Duodenal mucosa (tissue), 2 donors: Measurements from ENCODE around the gene TMEM139.
"Not testable (repeated sequence)": the region's sequence is repeated elsewhere in the genome, so short reads cannot be mapped to it uniquely, and the experiment has no call there.

Experiments used
- H3K27ac ChIP-seq: one replicate; pipeline ENCODE4 v1.7.0; 2013; ENCODE audit warnings: low read depth, low read length
- H3K27me3 ChIP-seq, 2 donors: one replicate each; pipeline ENCODE4 v1.7.0; 2013; ENCODE audit warnings: low read length in 2 of 2, control low read depth in 1 of 2; ENCODE audit not compliant: insufficient read depth in 2 of 2, control insufficient read depth in 1 of 2
- H3K36me3 ChIP-seq, 2 donors: one replicate each; pipeline ENCODE4 v1.7.0; 2013; ENCODE audit warnings: low read length in 2 of 2, control low read depth in 1 of 2; ENCODE audit not compliant: insufficient read depth in 2 of 2, control insufficient read depth in 1 of 2
- H3K4me1 ChIP-seq, 2 donors: one replicate each; pipeline ENCODE4 v1.7.0; 2013; ENCODE audit warnings: low read length in 2 of 2, control low read depth in 1 of 2; ENCODE audit not compliant: insufficient read depth in 2 of 2, control insufficient read depth in 1 of 2
- H3K4me3 ChIP-seq, 2 donors: one replicate each; pipeline ENCODE4 v1.7.0; 2013; ENCODE audit warnings: low read length in 2 of 2, low read depth in 1 of 2
- H3K9ac ChIP-seq, 2 donors: one replicate each; pipeline ENCODE4 v1.7.0; 2013; ENCODE audit warnings: low read length in 2 of 2, low read depth in 1 of 2
- H3K9me3 ChIP-seq, 2 donors: one replicate each; pipeline ENCODE4 v1.7.0; 2013; ENCODE audit warnings: low read length in 2 of 2, control low read depth in 1 of 2; ENCODE audit not compliant: control insufficient read depth in 1 of 2

TMEM139 gene

DNA sequence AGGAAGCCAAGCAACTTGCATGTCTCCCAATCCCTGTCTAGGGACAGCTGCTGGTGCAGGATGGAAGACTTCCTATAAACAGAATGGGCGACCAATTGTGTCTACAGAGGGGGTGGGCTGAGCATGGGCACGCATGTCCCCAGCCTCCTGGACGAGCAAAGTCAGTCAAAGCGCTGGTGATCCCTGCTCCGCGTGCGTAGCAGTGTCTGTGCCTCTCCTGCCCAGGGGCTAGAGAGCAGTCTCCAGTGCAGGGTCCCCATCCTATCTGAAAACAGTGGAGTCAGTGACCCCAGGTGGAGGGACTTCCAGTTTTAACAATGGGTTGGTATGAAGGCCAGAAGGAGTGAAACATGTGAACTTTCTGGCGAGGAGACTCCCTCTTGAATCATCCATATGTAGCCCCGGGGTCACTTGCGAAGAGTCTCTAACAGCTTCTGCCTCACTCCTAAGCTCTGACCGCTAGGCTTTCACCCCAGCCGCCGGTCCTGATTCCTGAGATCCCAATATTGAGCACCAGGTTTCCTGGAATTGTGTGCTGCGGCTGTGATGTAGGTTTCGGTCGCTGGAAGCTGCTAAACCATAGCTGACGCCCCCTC is 2.7 kb downstream of the TMEM139 start:
- Histone ChIP-seq H3K9me3 (no peaks in the 10 kb centered on the region), H3K9ac (peak overlapping the region; percentile 3 to 22), H3K27me3 (no peaks in the 10 kb centered on the region), H3K36me3 (peaks cover 0 to 15% of the 10 kb centered on the region in 2 donors), H3K4me1 (peaks cover 48 to 55% of the 10 kb centered on the region in 2 donors), H3K27ac (peak overlapping the region; percentile 45), H3K4me3 (peak overlapping the region; percentile 53 to 77)

DNA sequence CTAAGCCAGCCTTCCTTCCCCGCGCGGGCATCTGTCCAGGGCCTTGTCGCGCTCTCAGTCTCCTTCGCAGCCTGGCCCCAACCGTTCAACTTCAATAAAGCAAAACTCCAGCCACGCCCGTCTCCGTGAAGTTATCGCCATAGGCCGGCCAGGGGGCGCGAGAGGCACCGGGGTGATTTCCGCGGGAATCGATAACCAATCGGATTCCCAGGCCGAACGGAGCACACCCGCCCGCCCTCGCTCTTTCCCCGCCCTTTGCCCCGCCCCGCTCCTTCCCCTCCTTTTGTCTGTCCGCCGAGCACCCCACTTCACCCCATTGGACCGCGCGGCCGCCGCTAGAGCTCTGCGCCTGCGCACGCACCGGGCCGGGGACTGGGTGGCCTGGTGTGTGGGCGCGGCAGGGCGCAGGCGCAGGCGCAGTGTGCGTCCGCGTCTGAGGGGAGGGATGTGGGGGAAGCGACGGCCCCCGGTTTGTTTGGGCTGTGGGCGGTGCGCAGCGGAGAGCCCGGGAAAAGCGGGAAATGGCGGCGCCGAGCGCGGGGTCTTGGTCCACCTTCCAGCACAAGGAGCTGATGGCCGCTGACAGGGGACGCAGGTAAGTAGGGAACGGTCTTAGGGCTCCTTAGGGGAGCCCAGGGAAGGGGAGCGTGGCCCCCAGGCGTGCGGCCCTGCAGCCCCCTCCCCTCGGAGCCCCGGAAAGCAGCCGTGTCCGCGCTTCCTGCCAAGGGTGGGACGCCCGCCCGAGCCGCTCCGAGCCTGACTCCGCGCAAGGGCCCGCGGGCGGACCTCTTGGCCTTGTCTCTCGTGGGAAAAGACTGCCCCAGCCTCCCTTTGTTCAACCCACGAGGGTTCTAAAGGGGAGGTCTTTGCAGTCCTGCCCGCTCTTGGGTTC is 3.4 kb downstream of the TMEM139 start, which contains the start of gene CASP2:
Gene CASP2 (plus strand): TSS at position 417 of the 892 bp plus-strand sequence. CDS start 105 bp downstream, at position 522.
- no peaks in the 10 kb centered on the region for H3K9me3 ChIP-seq
- H3K4me3 ChIP-seq, result peak within 1 kb of the TSS; percentile 84 to 88
- peaks cover 48 to 55% of the 10 kb centered on the region in 2 donors for H3K4me1 ChIP-seq
- peak within 1 kb of the TSS; percentile 77 for H3K27ac ChIP-seq
- no peaks in the 10 kb centered on the region for H3K27me3 ChIP-seq
- peaks cover 0 to 23% of the 10 kb centered on the region in 2 donors for H3K36me3 ChIP-seq
- peak within 1 kb of the TSS; percentile 55 to 87 for H3K9ac ChIP-seq

DNA sequence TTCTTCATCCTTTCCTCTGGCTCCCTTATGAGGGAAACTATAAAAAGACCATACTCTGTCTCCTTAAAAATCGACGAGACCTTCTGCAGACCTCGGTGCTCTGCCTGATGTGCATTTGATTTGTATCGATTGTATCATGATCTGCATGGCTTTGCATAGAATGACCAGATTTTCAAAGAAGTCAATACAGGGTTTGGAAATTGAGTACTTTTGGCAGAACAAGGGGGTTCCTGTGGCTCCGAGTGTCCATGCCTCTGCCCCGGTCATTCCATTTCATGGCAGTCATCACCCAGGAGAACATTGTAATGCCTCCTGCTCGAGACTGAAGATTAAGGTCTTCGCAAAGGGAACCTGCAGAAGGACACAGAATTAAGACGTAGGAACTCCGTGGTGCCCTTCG is 4.1 kb downstream of the TMEM139 start:
- H3K4me1 ChIP-seq, result peaks cover 43 to 49% of the 10 kb centered on the region in 2 donors
- no peaks in the 10 kb centered on the region for H3K27me3 ChIP-seq
- peak overlapping the region; percentile 77 for H3K27ac ChIP-seq
- peak overlapping the region; percentile 84 to 88 for H3K4me3 ChIP-seq
- no peaks in the 10 kb centered on the region for H3K9me3 ChIP-seq
- peaks cover 4 to 29% of the 10 kb centered on the region in 2 donors for H3K36me3 ChIP-seq
- H3K9ac ChIP-seq, result peak overlapping the region; percentile 55 to 87

DNA sequence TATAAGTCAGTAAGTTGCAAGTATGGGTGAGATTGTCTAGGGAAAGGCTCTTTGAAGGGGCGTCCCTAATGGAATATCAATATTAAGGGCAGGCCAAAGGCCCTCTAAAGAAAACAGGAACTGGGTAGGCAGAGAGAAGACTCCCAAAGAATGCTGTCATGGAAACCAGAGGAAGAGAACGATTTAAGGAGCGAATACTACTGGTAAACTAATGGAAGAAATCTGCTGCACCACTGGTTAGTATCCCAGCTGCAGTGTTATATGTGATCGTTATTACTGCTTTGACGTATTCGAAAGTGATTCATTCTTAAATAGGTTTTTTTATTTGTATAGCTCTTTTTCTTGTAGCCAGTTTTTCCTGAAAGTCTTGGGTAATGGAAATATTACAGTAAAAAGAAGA is 4.7 kb downstream of the TMEM139 start:
- no peak overlapping the region for H3K27ac ChIP-seq
- H3K9ac ChIP-seq, result peak overlapping the region; percentile 55 to 87
- H3K27me3 ChIP-seq, result no peaks in the 10 kb centered on the region
- H3K36me3 ChIP-seq, result peaks cover 10 to 35% of the 10 kb centered on the region in 2 donors
- H3K4me1 ChIP-seq, result peaks cover 37 to 43% of the 10 kb centered on the region in 2 donors
- peak overlapping the region; percentile 84 to 88 for H3K4me3 ChIP-seq
- H3K9me3 ChIP-seq, result no peaks in the 10 kb centered on the region

DNA sequence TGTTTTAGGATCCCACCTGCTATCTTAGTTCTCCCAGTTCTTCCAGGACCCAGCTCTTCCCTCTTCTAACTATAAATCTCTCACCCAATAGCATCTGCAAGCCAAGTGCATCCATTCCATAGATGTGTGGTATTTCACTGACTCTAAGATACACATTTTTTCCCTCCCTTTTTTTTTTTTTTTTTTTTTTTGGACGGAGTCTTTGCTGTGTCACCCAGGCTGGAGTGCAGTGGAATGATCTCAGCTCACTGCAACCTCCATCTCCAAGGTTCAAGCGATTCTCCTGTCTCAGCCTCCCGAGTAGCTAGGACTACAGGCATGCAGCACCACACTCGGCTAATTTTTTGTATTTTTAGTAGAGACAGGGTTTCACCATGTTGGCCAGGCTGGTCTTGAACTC is 5.1 kb downstream of the TMEM139 start:
- not testable (repeated sequence) for H3K27ac ChIP-seq, H3K27me3 ChIP-seq, H3K9me3 ChIP-seq
- H3K36me3 ChIP-seq, result peaks cover 13 to 40% of the 10 kb centered on the region in 2 donors
- H3K4me3 ChIP-seq, result peak overlapping the region; percentile 84 to 88
- H3K9ac ChIP-seq, result peak overlapping the region in 1 of 2 donors; percentile 87
- H3K4me1 ChIP-seq, result peaks cover 37 to 43% of the 10 kb centered on the region in 2 donors

DNA sequence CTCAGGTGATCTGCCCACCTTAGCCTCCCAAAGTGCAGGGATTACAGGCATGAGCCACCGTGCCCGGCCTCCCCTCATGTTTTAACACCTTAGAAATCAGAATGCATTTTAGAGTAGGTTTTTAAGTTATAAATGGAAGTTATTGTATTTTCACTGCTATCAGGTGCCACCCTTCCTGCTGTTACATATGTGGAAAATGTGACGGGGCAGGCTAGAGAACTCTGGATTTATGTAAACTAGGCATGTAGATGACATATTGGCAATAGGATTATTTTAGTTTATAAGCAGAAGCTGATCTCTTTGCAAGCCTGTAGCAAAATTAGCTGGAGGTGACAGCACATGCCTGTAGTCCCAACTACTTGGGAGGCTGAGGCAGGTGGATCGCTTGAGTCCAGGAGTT is 5.5 kb downstream of the TMEM139 start:
- peaks cover 40 to 43% of the 10 kb centered on the region in 2 donors for H3K4me1 ChIP-seq
- H3K27ac ChIP-seq, result no peak overlapping the region
- peaks cover 17 to 44% of the 10 kb centered on the region in 2 donors for H3K36me3 ChIP-seq
- peak overlapping the region in 1 of 2 donors; percentile 44 for H3K4me3 ChIP-seq
- peak overlapping the region in 1 of 2 donors; percentile 24 for H3K9ac ChIP-seq
- no peaks in the 10 kb centered on the region for H3K9me3 ChIP-seq
- no peaks in the 10 kb centered on the region for H3K27me3 ChIP-seq

DNA sequence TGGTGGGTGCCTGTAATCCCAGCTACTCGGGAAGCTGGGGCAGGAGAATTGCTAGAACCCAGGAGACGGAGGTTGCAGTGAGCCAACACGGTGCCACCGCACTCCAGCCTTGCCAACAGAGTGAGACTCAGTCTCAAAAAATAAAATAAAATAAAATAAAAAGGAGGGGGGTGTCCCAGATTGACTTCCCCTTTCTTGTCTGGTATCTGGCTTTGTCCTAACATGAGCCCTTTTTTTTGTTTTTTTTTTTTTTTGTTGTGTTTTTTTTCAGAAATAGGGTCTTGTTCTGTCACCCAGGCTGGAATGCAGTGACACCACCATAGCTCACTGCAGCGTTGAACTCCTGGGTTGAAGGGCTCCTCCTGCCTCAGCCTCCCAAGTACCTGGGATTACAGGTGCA is 8.1 kb downstream of the TMEM139 start:
- Histone ChIP-seq H3K36me3 (peaks cover 33 to 60% of the 10 kb centered on the region in 2 donors), H3K4me1 (peaks cover 30 to 37% of the 10 kb centered on the region in 2 donors), H3K9ac (no peak overlapping the region), H3K9me3 (no peaks in the 10 kb centered on the region), H3K27ac (no peak overlapping the region), H3K4me3 (no peak overlapping the region), H3K27me3 (no peaks in the 10 kb centered on the region)

DNA sequence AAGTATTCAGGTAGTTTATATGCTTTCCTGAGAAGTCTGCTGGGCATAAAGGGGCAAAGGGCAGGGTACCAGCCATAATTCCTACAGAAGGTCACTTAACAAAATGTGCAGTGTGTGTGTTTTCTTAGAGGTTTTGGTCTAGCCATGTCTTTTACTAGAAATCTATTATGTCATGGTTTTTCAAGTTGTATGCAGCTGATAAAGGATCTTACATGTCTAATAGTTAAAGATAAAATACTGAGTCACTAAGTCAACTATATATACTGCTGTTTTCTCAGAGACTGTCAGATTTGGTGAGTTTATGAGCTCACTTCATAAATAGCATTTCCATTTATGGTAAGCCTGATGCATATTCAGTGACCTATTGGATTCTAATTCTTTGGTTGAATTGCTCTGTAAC is 11.1 kb downstream of the TMEM139 start:
- Histone ChIP-seq H3K27me3 (no peaks in the 10 kb centered on the region), H3K4me1 (peaks cover 12 to 22% of the 10 kb centered on the region in 2 donors), H3K27ac (no peak overlapping the region), H3K4me3 (no peak overlapping the region), H3K9ac (peak overlapping the region in 1 of 2 donors; percentile 0), H3K36me3 (peaks cover 48 to 87% of the 10 kb centered on the region in 2 donors), H3K9me3 (no peaks in the 10 kb centered on the region)

DNA sequence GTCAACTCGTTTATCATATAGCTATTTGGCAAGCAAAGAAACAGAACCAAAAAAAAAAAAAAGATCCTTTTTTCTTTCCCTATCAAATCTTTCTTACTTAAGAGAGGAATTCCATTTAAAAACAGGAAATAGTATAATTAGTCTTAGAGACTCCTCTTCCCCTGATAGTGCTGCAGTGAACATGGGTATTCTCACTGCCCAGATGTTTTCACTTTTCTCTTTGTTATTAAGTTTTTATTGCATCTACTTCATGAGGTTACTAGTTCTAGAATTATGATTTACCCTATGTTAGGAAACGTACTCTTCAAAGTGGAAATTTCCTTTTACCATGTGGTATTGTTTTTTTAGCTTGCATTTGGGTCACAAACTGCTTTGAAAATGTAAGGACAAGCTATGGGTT is 11.9 kb downstream of the TMEM139 start:
- Histone ChIP-seq H3K27me3 (no peaks in the 10 kb centered on the region), H3K9me3 (no peaks in the 10 kb centered on the region), H3K4me3 (no peak overlapping the region), H3K27ac (no peak overlapping the region), H3K36me3 (peaks cover 55 to 90% of the 10 kb centered on the region in 2 donors), H3K4me1 (peaks cover 10 to 21% of the 10 kb centered on the region in 2 donors), H3K9ac (peak overlapping the region in 1 of 2 donors; percentile 0)

DNA sequence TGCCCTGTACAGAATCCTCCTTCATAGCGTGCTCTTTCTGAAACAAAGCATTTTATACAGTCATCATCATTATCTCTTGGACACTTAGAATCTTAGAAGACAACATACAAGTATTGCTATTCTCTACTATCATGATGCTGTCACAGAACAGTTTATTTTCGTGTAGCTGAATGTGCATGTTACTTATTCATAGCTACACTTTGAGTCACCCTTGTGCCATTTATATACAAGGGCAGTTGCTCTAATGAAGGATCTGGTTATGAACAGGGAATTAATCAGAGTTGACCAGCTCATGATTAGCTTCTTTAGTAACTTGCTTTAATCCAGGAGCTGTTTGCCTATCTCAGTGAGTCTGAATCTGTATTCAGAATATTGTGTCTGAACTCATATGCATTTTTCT is 14.6 kb downstream of the TMEM139 start:
- no peak overlapping the region for H3K9ac ChIP-seq
- H3K36me3 ChIP-seq, result peaks cover 63 to 88% of the 10 kb centered on the region in 2 donors
- no peak overlapping the region for H3K27ac ChIP-seq
- no peaks in the 10 kb centered on the region for H3K27me3 ChIP-seq
- peaks cover 10 to 21% of the 10 kb centered on the region in 2 donors for H3K4me1 ChIP-seq
- H3K9me3 ChIP-seq, result no peaks in the 10 kb centered on the region
- no peak overlapping the region for H3K4me3 ChIP-seq
